ENCODE results near the gene LBHD2. TPM values are rescaled to one million over a fixed set of nuclear protein-coding genes. Genes with fewer than 3 reads are reported as not detected.

Gene LBHD2
- total and polyA plus RNA-seq, 2 of the 8 experiments (the other 6 are each of a cell fraction or from before 2014, with no cell fraction given): not detected

- no peaks in the 10 kb centered on the region for H3K9me3 ChIP-seq (ENCODE audit: insufficient read depth in 2 of 2, low read depth in 1 of 2, low read length in 1 of 2)
- no peak overlapping the region; a peak in 1 of 7 replicates for H3K9ac ChIP-seq (replicated peaks in 1 of 4; ENCODE audit: extremely low read depth in 1 of 4, low read depth in 3 of 4, low read length in 3 of 4)
- TF ChIP-seq SAP30 (IDR thresholded peaks at IDR 0.05; ENCODE audit: insufficient read depth, insufficient replicate concordance, low read length): no peak
- DNase-seq (ENCODE audit: low read depth in 1 of 2, low spot score in 2 of 2): no peak
- H3K56ac ChIP-seq (replicated peaks; ENCODE audit: insufficient read length, low read depth, low read length): no peak overlapping the region
- H2AFZ ChIP-seq (ENCODE audit: low read length): no peak overlapping the region
- POLR2A ChIA-PET (ENCODE audit: partially characterized antibody): interaction anchor here (0.7 kb wide), 1 partner anchor 34 kb away, joined by 3 read pairs; no protein-coding TSS in a partner anchor
- no peaks in the 10 kb centered on the region; the same call in 1 of the 2 replicates for H3K79me1 ChIP-seq (ENCODE audit: low read depth, low read length)
- no peaks in the 10 kb centered on the region; the same call in 1 of the 2 replicates for H3K23me2 ChIP-seq (ENCODE audit: low read depth, low read length)
- H3K27ac ChIP-seq (ENCODE audit: low read depth, low read length): no peak overlapping the region
- no peak overlapping the region for H3K4ac ChIP-seq (replicated peaks; ENCODE audit: insufficient read length, low read depth, low read length)
- no peak overlapping the region for H2BK5ac ChIP-seq (ENCODE audit: low read depth, low read length)
- no peak overlapping the region for H2AK5ac ChIP-seq (ENCODE audit: low read depth, low read length)
- H2BK12ac ChIP-seq (ENCODE audit: low read depth, low read length): no peak overlapping the region
- FAIRE-seq: no peak
- H3K4me2 ChIP-seq (ENCODE audit: insufficient read depth in 1 of 2, low read depth in 2 of 2, low read length in 2 of 2): no peak overlapping the region
- no peak overlapping the region for H2BK120ac ChIP-seq (replicated peaks; ENCODE audit: low read depth, low read length)
- no peak overlapping the region for H2BK15ac ChIP-seq (ENCODE audit: low read length)
- peaks cover 0 to 4% (median 0%) of the 10 kb centered on the region in 4 experiments; a peak in 1 of 7 replicates for H3K4me1 ChIP-seq (replicated peaks in 1 of 4; ENCODE audit: control insufficient read depth in 3 of 4, insufficient read depth in 4 of 4, low read length in 3 of 4)
- H4K20me1 ChIP-seq (replicated peaks in 1 of 2; ENCODE audit: control insufficient read depth in 1 of 2, insufficient read depth in 2 of 2, low read length in 2 of 2): no peaks in the 10 kb centered on the region
- WGBS, 2 experiments (ENCODE audit: extremely low coverage in 1 of 2, insufficient coverage in 1 of 2, insufficient read length in 1 of 2, insufficient replicate concordance in 2 of 2, low coverage in 1 of 2, low lambda C conversion rate in 2 of 2, missing lambda C conversion rate in 1 of 2): 93% methylated on average over 7 of the region's 7 CpGs; no CpG with 5 or more reads in 1 of the 2 experiments
- CTCF ChIA-PET (ENCODE audit: partially characterized antibody): interaction anchor here (1.0 to 1.6 kb wide), 2 partner anchors 9 to 61 kb away, joined by 3 to 4 read pairs; no protein-coding TSS in a partner anchor
- H3K4me3 ChIP-seq (ENCODE audit: extremely low read depth in 1 of 4, insufficient read depth in 2 of 4, low read depth in 3 of 4, low read length in 4 of 4): no peak overlapping the region
- no peak overlapping the region for H4K91ac ChIP-seq (replicated peaks; ENCODE audit: insufficient read length, low read length)
- H3K36me3 ChIP-seq (ENCODE audit: control insufficient read depth in 2 of 4, insufficient read depth in 4 of 4, low read length in 3 of 4): no peaks in the 10 kb centered on the region
- H3K27me3 ChIP-seq (replicated peaks in 1 of 4; ENCODE audit: control insufficient read depth in 3 of 4, extremely low read depth in 1 of 4, insufficient read depth in 3 of 4, low read length in 3 of 4): no peaks in the 10 kb centered on the region
- H3K23ac ChIP-seq (ENCODE audit: insufficient read length): no peak overlapping the region
- no peak overlapping the region for H3K18ac ChIP-seq (ENCODE audit: extremely low read depth, low read length)
- H4K8ac ChIP-seq (ENCODE audit: extremely low read depth, insufficient read depth, low read length): no peak overlapping the region
- H3K79me2 ChIP-seq (ENCODE audit: control insufficient read depth in 1 of 2, insufficient read depth in 2 of 2, low read length in 2 of 2): no peaks in the 10 kb centered on the region
- no peak overlapping the region for H2BK20ac ChIP-seq (ENCODE audit: low read length)
- no peak overlapping the region for H3K14ac ChIP-seq (ENCODE audit: insufficient read length)
- no peak overlapping the region for H4K5ac ChIP-seq (ENCODE audit: insufficient read length, low read depth, low read length)
Measured at GRCh38 chr14:103065861-103066260, 18.1 kb upstream of the LBHD2 start.
